ENCODE results near the gene NACC2. TPM values are rescaled to one million over a fixed set of nuclear protein-coding genes. Genes with fewer than 3 reads are reported as not detected.

The NACC2 gene
- total RNA-seq, 4 donors from 2014 or later = 15.0 to 35.2 (median 20.7) TPM

- no peak for TF ChIP-seq CTCF (IDR thresholded peaks at IDR 0.05; ENCODE audit: low read depth)
Observed at GRCh38 chr9:136021872-136022681, 73.0 kb downstream of the NACC2 start.

- TF ChIP-seq CTCF (IDR thresholded peaks at IDR 0.05; ENCODE audit: low read depth) = no peak
Observed at GRCh38 chr9:136021171-136021871, 73.8 kb downstream of the NACC2 start.

GRCh38 chr9:136020671-136021070 lies 74.4 kb downstream of the NACC2 start:
- no peak for TF ChIP-seq CTCF (IDR thresholded peaks at IDR 0.05; ENCODE audit: low read depth)

- TF ChIP-seq CTCF (IDR thresholded peaks at IDR 0.05; ENCODE audit: low read depth) = no peak
Observed at GRCh38 chr9:136020206-136020605, 74.9 kb downstream of the NACC2 start.

GRCh38 chr9:136019681-136020060 lies 75.4 kb downstream of the NACC2 start:
- no peak for TF ChIP-seq CTCF (IDR thresholded peaks at IDR 0.05; ENCODE audit: low read depth)

- TF ChIP-seq CTCF (IDR thresholded peaks at IDR 0.05; ENCODE audit: low read depth) = no peak
Observed at GRCh38 chr9:136019041-136019680, 75.9 kb downstream of the NACC2 start.
